SK-N-SH (cell line): ENCODE data around the gene EXOC8.

Experiments used
- EP300 ChIP-seq, 2 experiments: IDR thresholded peaks; 2 replicates each; pipeline versions ENCODE4 v1.4.0 to v1.6.1; 2012; ENCODE audit warnings: borderline replicate concordance in 1 of 2, low read depth in 1 of 2, low read length in 1 of 2
- FOSL2 ChIP-seq: IDR thresholded peaks from 2 replicates; pipeline ENCODE4 v1.4.0; 2012; ENCODE audit warnings: low read depth, mild to moderate bottlenecking, moderate library complexity, borderline replicate concordance
- MXI1 ChIP-seq: IDR thresholded peaks from 2 replicates; pipeline ENCODE4 v1.6.1; 2012; ENCODE audit warnings: mild to moderate bottlenecking, low read depth, low read length, improper control_type of control experiment
- POLR2AphosphoS5 ChIP-seq: IDR thresholded peaks from 2 replicates; pipeline ENCODE4 v1.6.1; 2012; ENCODE audit warnings: low read depth, low read length
- RFX5 ChIP-seq: IDR thresholded peaks from 2 replicates; pipeline ENCODE4 v1.6.1; 2012; ENCODE audit warnings: mild to moderate bottlenecking, improper control_type of control experiment, low read length
- TF ChIP-seq, protein P1 (sequence below): fragments of 200-600 bp; sonication (generic); IDR thresholded peaks from 2 replicates; pipeline ENCODE4 v1.6.1; 2017; ENCODE audit warnings: antibody characterized with exemption, mild to moderate bottlenecking, moderate library complexity
- TF ChIP-seq, protein P2 (sequence below): fragments of 150-350 bp; IDR thresholded peaks from 2 replicates; pipeline ENCODE4 v1.6.1; 2016; ENCODE audit warnings: mild to moderate bottlenecking, low read depth, low read length
- TF ChIP-seq, protein P3 (sequence below): IDR thresholded peaks from 2 replicates; pipeline ENCODE4 v1.4.0; 2012; ENCODE audit warnings: low read depth

DNA sequence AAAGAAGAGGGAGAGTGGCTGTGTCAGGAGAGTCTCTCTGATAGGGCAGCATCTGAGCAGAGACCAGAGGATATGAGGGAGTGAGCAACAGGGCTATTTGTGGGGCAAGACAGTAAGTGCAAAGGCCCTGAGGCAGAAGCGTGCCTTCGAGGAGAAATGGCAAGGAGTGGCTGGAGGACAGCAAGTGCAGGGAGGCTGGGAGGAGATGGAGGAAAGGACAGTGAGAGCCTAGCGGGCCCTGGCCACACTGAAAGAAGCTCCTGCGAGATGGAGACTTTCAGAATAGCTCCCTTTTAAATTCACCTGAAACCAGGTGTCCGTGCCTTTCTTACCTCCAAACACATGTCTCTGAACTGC lies 25.2 kb downstream of the EXOC8 start:
- TF ChIP-seq, protein P1, sequence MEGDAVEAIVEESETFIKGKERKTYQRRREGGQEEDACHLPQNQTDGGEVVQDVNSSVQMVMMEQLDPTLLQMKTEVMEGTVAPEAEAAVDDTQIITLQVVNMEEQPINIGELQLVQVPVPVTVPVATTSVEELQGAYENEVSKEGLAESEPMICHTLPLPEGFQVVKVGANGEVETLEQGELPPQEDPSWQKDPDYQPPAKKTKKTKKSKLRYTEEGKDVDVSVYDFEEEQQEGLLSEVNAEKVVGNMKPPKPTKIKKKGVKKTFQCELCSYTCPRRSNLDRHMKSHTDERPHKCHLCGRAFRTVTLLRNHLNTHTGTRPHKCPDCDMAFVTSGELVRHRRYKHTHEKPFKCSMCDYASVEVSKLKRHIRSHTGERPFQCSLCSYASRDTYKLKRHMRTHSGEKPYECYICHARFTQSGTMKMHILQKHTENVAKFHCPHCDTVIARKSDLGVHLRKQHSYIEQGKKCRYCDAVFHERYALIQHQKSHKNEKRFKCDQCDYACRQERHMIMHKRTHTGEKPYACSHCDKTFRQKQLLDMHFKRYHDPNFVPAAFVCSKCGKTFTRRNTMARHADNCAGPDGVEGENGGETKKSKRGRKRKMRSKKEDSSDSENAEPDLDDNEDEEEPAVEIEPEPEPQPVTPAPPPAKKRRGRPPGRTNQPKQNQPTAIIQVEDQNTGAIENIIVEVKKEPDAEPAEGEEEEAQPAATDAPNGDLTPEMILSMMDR = no peak
- TF ChIP-seq MXI1 (no peak), FOSL2 (no peak), RFX5 (no peak), POLR2AphosphoS5 (no peak), EP300 (IDR thresholded peaks at IDR 0.05; ENCODE audit: borderline replicate concordance in 1 of 2, low read depth in 1 of 2, low read length in 1 of 2) (no peak)
- TF ChIP-seq, protein P2, sequence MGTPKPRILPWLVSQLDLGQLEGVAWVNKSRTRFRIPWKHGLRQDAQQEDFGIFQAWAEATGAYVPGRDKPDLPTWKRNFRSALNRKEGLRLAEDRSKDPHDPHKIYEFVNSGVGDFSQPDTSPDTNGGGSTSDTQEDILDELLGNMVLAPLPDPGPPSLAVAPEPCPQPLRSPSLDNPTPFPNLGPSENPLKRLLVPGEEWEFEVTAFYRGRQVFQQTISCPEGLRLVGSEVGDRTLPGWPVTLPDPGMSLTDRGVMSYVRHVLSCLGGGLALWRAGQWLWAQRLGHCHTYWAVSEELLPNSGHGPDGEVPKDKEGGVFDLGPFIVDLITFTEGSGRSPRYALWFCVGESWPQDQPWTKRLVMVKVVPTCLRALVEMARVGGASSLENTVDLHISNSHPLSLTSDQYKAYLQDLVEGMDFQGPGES = no peak
- TF ChIP-seq, protein P3, sequence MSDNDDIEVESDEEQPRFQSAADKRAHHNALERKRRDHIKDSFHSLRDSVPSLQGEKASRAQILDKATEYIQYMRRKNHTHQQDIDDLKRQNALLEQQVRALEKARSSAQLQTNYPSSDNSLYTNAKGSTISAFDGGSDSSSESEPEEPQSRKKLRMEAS = no peak
